K562 (cell line): Measurements from ENCODE around the gene IGF2. TPM values are rescaled to one million over a fixed set of nuclear protein-coding genes. Genes with fewer than 3 reads are reported as not detected.
A peak's percentile ranks its signal among the peaks of the same experiment; 100 is the strongest.

Experiments
- ATAC-seq: fragments of 200-7000 bp; cut with Tn5 transposase; 3 replicates; pipeline ENCODE4 v1.9.1; 2020; ENCODE audit warnings: moderate library complexity
- BruUV-seq: library from RNA; stranded (reverse); fragments of 400-500 nt; replicated peaks from 2 replicates; lab custom pipeline; 2021; lab: Mats Ljungman, UMichigan
- CTCF ChIA-PET: fragments of 300-600 bp; formaldehyde crosslinking; extraction: SDS; loops from one replicate; lab custom pipeline; 2021; ENCODE audit warnings: low intra/inter-chr PET ratio; lab: Yijun Ruan, JAX
- POLR2A ChIA-PET: fragments of 300-600, 350-650 bp; sonication (Branson Sonifier 250); formaldehyde crosslinking; extraction: SDS; loops from one replicate; lab custom pipeline; 2021; ENCODE audit warnings: antibody characterized with exemption, inconsistent platforms; lab: Yijun Ruan, JAX
- DNase-seq, 4 experiments: peaks; one replicate each; pipeline versions ENCODE4 v3.0.0 to v3.0.0-alpha.2; 2011 to 2018; ENCODE audit warnings: low spot score in 3 of 4, mixed read lengths in 3 of 4; ENCODE audit errors: extremely low read depth in 1 of 4
- FAIRE-seq: peaks from 2 replicates; lab custom pipeline; 2011; peaks lifted over from hg19 to GRCh38; lab: Jason Lieb, UNC
- H2AFZ ChIP-seq: 2 replicates; pipeline ENCODE4 v1.6.0; 2011; ENCODE audit warnings: low read depth, low read length, control low read depth, inconsistent platforms
- H3K27ac ChIP-seq: fragments of 200-600 bp; 3 replicates; pipeline ENCODE4 v1.8.0; 2011; ENCODE audit warnings: low read depth, mild to moderate bottlenecking, control low read depth, inconsistent platforms, low read length, moderate library complexity, mixed read lengths; ENCODE audit errors: extremely low read depth
- H3K27me3 ChIP-seq, 2 experiments: fragments of 300-600 bp in 1 of 2; 2 replicates in 1 of 2; 3 replicates in 1 of 2; pipeline versions ENCODE4 v1.6.0 to v1.8.0; 2011; ENCODE audit warnings: inconsistent platforms in 2 of 2, low read length in 2 of 2, mild to moderate bottlenecking in 1 of 2, mixed read lengths in 1 of 2, moderate library complexity in 1 of 2; ENCODE audit not compliant: control insufficient read depth in 2 of 2, insufficient read depth in 2 of 2
- H3K36me3 ChIP-seq: fragments of 300-600 bp; 3 replicates; pipeline ENCODE4 v1.8.0; 2011; ENCODE audit warnings: mild to moderate bottlenecking, low read length, inconsistent platforms; ENCODE audit not compliant: control insufficient read depth, insufficient read depth
- H3K4me1 ChIP-seq, 2 experiments: fragments of 200-600 bp in 1 of 2; replicated peaks in 1 of 2; 2 replicates in 1 of 2; 3 replicates in 1 of 2; pipeline versions ENCODE4 v1.5.1 to v1.8.0; 2011; ENCODE audit warnings: inconsistent platforms in 2 of 2, low read length in 2 of 2, mild to moderate bottlenecking in 1 of 2, mixed read lengths in 1 of 2, moderate library complexity in 1 of 2; ENCODE audit not compliant: control insufficient read depth in 2 of 2, insufficient read depth in 2 of 2
- H3K4me2 ChIP-seq: 2 replicates; pipeline ENCODE4 v1.6.1; 2011; ENCODE audit warnings: low read length, control low read depth, inconsistent platforms, mixed read lengths; ENCODE audit not compliant: insufficient read depth
- H3K4me3 ChIP-seq: fragments of 200-600 bp; sonication (generic), shearing (Covaris generic); 2 replicates; pipeline ENCODE4 v1.5.1; 2016; ENCODE audit warnings: control low read depth, inconsistent platforms
- H3K79me2 ChIP-seq: fragments of 200-600 bp; 3 replicates; pipeline ENCODE4 v1.8.0; 2011; ENCODE audit warnings: low read length, inconsistent platforms; ENCODE audit not compliant: control insufficient read depth, insufficient read depth
- H3K9ac ChIP-seq, 2 experiments: 2 replicates each; pipeline versions ENCODE4 v1.6.0 to v1.6.1; 2011; ENCODE audit warnings: low read depth in 2 of 2, low read length in 2 of 2, control low read depth in 1 of 2, inconsistent platforms in 1 of 2, mild to moderate bottlenecking in 1 of 2, mixed read lengths in 1 of 2; ENCODE audit not compliant: insufficient read depth in 1 of 2
- H3K9me1 ChIP-seq: one replicate; pipeline ENCODE4 v1.6.0; 2011; ENCODE audit warnings: inconsistent platforms, mild to moderate bottlenecking, low read length, moderate library complexity; ENCODE audit not compliant: control insufficient read depth, insufficient read depth
- H3K9me3 ChIP-seq: replicated peaks from 2 replicates; pipeline ENCODE4 v1.5.1; 2011; ENCODE audit warnings: low read depth, low read length, inconsistent platforms; ENCODE audit not compliant: control insufficient read depth, insufficient read depth
- H4K20me1 ChIP-seq: replicated peaks from 2 replicates; pipeline ENCODE4 v1.6.1; 2011; ENCODE audit warnings: low read length, inconsistent platforms, mixed read lengths; ENCODE audit not compliant: control insufficient read depth, insufficient read depth
- CBX1 ChIP-seq: sonication (generic); IDR thresholded peaks from 2 replicates; pipeline ENCODE4 v1.6.1; 2016; ENCODE audit warnings: antibody characterized with exemption, low read depth, mild to moderate bottlenecking
- ETS1 ChIP-seq: conservative IDR thresholded peaks from 2 replicates; pipeline ENCODE4 v1.6.1; 2011; ENCODE audit warnings: low read depth, mild to moderate bottlenecking, low read length; ENCODE audit not compliant: control insufficient read depth
- GATAD2B ChIP-seq: fragments of 450-650 bp; IDR thresholded peaks from 2 replicates; pipeline ENCODE4 v1.6.1; 2017; ENCODE audit warnings: mild to moderate bottlenecking, borderline replicate concordance
- HES1 ChIP-seq: fragments of 450-650 bp; IDR thresholded peaks from 2 replicates; pipeline ENCODE4 v1.6.1; 2016; ENCODE audit warnings: low read depth, mild to moderate bottlenecking, moderate library complexity
- NELFE ChIP-seq: IDR thresholded peaks from 2 replicates; pipeline ENCODE4 v1.6.1; 2011; ENCODE audit warnings: mild to moderate bottlenecking; ENCODE audit not compliant: insufficient read depth, insufficient read length
- ZFP36 ChIP-seq: fragments of 150-350 bp; IDR thresholded peaks from 2 replicates; pipeline ENCODE4 v1.6.1; 2018; ENCODE audit warnings: low read length, low read depth; ENCODE audit not compliant: partially characterized antibody
- ZNF124 ChIP-seq: sonication (generic); formaldehyde crosslinking; IDR thresholded peaks from 2 replicates; pipeline ENCODE4 v1.8.1; 2022; ENCODE audit warnings: missing genetic modification reagents
- WGBS: fragments of 100-300 bp; shearing (Covaris generic); methylation state at CpG from one replicate; pipeline ENCODE4 v1.1.6; 2016; ENCODE audit warnings: low coverage, mixed read lengths; ENCODE audit not compliant: insufficient coverage; ENCODE audit errors: missing lambda C conversion rate; 5-methylcytosine and 5-hydroxymethylcytosine counted together
- in situ Hi-C: fragments of 300-500 bp; cut with MboI; formaldehyde crosslinking; loops from 4 replicates; pipeline ENCODE4 v1.15.0; 2018; ENCODE audit warnings: inconsistent platforms, mixed read lengths
- intact Hi-C: fragments of 100-400 bp; cut with micrococcal nuclease; formaldehyde crosslinking; loops from 2 replicates; pipeline ENCODE4 v1.14.2; 2022
- polyA plus RNA-seq, 8 experiments: library from polyadenylated mRNA; depleted of rRNA in 4 of 8; stranded (reverse) in 5 of 8; unstranded in 3 of 8; fragments of >200 nt; fragmentation: Nextera tagmentation in 2 of 8; fragmentation: Illumina TruSeq in 1 of 8; extraction: Ambion mirVana in 2 of 8; extraction: Trizol in 1 of 8; gene quantifications; 2 replicates each; pipeline versions ENCODE4 v1.2.1 to v1.2.3, GENCODE V29; 2011 to 2014; ENCODE audit warnings: inconsistent platforms in 1 of 8, missing spikeins in 1 of 8
- total RNA-seq, 7 experiments: library from RNA; depleted of rRNA in 6 of 7; stranded (reverse); fragments of >200 nt in 6 of 7; fragmentation: Illumina TruSeq in 2 of 7; extraction: Trizol in 2 of 7; gene quantifications; 2 replicates each; pipeline versions ENCODE4 v1.2.1 to v1.2.3, GENCODE V29; 2011 to 2021; ENCODE audit warnings: low replicate concordance in 1 of 7

Gene IGF2
- total and polyA plus RNA-seq, 9 of the 15 experiments (the other 6 are each of a cell fraction or from before 2014, with no cell fraction given): 0.16 TPM; not detected in 8

GRCh38 chr11:2154195-2154585, 15.0 kb upstream of the IGF2 start:
- CTCF ChIA-PET: interaction anchor here (0.6 kb wide), 1 partner anchor 329 kb away, joined by 3 read pairs; no protein-coding TSS in a partner anchor
- Histone ChIP-seq H3K36me3 (no peaks in the 10 kb centered on the region), H3K4me1 (peaks cover 0 to 38% of the 10 kb centered on the region in 2 experiments; a peak in 1 of 5 replicates), H2AFZ (no peak overlapping the region), H3K4me2 (no peak overlapping the region), H4K20me1 (peaks cover 18% of the 10 kb centered on the region; the same call in 1 of the 2 replicates), H3K9me1 (no peaks in the 10 kb centered on the region), H3K9ac (no peak overlapping the region; a peak in 1 of 4 replicates)
- intact Hi-C loops (loop anchor here (5.0 kb wide), 1 partner anchor 327 kb away; no protein-coding TSS in a partner anchor), in situ Hi-C loops (loop anchor here (10.0 kb wide), 2 partner anchors 299 to 459 kb away; partner anchors contain the start of genes KRTAP5-6 and LSP1)
- DNase-seq (no peak), FAIRE-seq (no peak)
- TF ChIP-seq GATAD2B: no peak
- no peak for TF ChIP-seq CBX1
- no peak for TF ChIP-seq ZNF124
- no peak for TF ChIP-seq HES1
- peak; percentile 75 for TF ChIP-seq ZFP36
- no peak for TF ChIP-seq ETS1
- no peak for TF ChIP-seq NELFE
- TF ChIP-seq, all 486 proteins: peak for 1
- WGBS: 2% methylated on average over 6 of the region's 7 CpGs
- no TSS peak for BruUV-seq
- POLR2A ChIA-PET: interaction anchor here (0.6 kb wide), 1 partner anchor 113 kb away, joined by 5 read pairs; no protein-coding TSS in a partner anchor
- H3K4me3 ChIP-seq: no peak overlapping the region
- H3K79me2 ChIP-seq: no peaks in the 10 kb centered on the region
- peaks cover 0 to 23% of the 10 kb centered on the region in 2 experiments; a peak in 3 of 5 replicates for H3K27me3 ChIP-seq
- H3K9me3 ChIP-seq: no peaks in the 10 kb centered on the region
- no peak overlapping the region for H3K27ac ChIP-seq
- ATAC-seq: no peak
